Smooth muscle cell (in vitro differentiated cells): ENCODE data around the gene EPM2A. TPM values are rescaled to one million over a fixed set of nuclear protein-coding genes. Genes with fewer than 3 reads are reported as not detected.

Experiments used
- DNase-seq: peaks from one replicate; lab custom pipeline; 2025; ENCODE audit not compliant: unreplicated experiment; lab: John Stamatoyannopoulos, UW
- H2AFZ ChIP-seq: fragments of 200-600 bp; sonication (generic); 2 replicates; pipeline ENCODE4 v1.6.0; 2016; ENCODE audit warnings: antibody characterized with exemption, low read depth, mild to moderate bottlenecking
- H3F3A ChIP-seq: fragments of 200-600 bp; sonication (generic); 2 replicates; pipeline ENCODE4 v1.6.0; 2017; ENCODE audit warnings: antibody characterized with exemption, low read depth
- H3K27ac ChIP-seq: fragments of 200-600 bp; sonication (generic); 2 replicates; pipeline ENCODE4 v1.5.1; 2016; ENCODE audit warnings: low read depth, mild to moderate bottlenecking
- H3K27me3 ChIP-seq: fragments of 200-600 bp; sonication (generic); 2 replicates; pipeline ENCODE4 v1.6.1; 2016; ENCODE audit warnings: low read depth, mild to moderate bottlenecking
- H3K36me3 ChIP-seq: fragments of 200-600 bp; sonication (generic); 2 replicates; pipeline ENCODE4 v1.5.1; 2016; ENCODE audit warnings: low read depth
- H3K4me1 ChIP-seq: fragments of 200-600 bp; sonication (generic); 2 replicates; pipeline ENCODE4 v1.5.1; 2016; ENCODE audit warnings: low read depth
- H3K4me2 ChIP-seq: fragments of 200-600 bp; sonication (generic); 2 replicates; pipeline ENCODE4 v1.6.0; 2016; ENCODE audit warnings: mild to moderate bottlenecking
- H3K4me3 ChIP-seq: fragments of 200-600 bp; sonication (generic); 2 replicates; pipeline ENCODE4 v1.5.1; 2016; ENCODE audit warnings: mild to moderate bottlenecking
- H3K79me2 ChIP-seq: fragments of 200-600 bp; sonication (generic); 2 replicates; pipeline ENCODE4 v1.6.0; 2016; ENCODE audit warnings: low read depth, mild to moderate bottlenecking
- H3K9ac ChIP-seq: fragments of 200-600 bp; sonication (generic); 2 replicates; pipeline ENCODE4 v1.6.0; 2016; ENCODE audit warnings: low read depth
- H3K9me3 ChIP-seq: fragments of 200-600 bp; sonication (generic); replicated peaks from 2 replicates; pipeline ENCODE4 v1.5.1; 2016; ENCODE audit warnings: low read depth
- H4K20me1 ChIP-seq: fragments of 200-600 bp; sonication (generic); 2 replicates; pipeline ENCODE4 v1.6.0; 2016; ENCODE audit warnings: low read depth
- CTCF ChIP-seq: fragments of 200-600 bp; sonication (generic); IDR thresholded peaks from 2 replicates; pipeline ENCODE4 v1.5.1; 2017; ENCODE audit warnings: borderline replicate concordance, mild to moderate bottlenecking, antibody characterized with exemption; ENCODE audit not compliant: insufficient read depth, poor library complexity, severe bottlenecking
- WGBS: methylation state at CpG from one replicate; pipeline ENCODE4 v1.1.7; 2016; ENCODE audit warnings: low lambda C conversion rate; 5-methylcytosine and 5-hydroxymethylcytosine counted together
- polyA plus RNA-seq: library from polyadenylated mRNA; unstranded; fragments of >200 nt; fragmentation: Nextera tagmentation; extraction: Ambion mirVana; gene quantifications from 2 replicates; pipeline ENCODE4 v1.2.1, GENCODE V29; 2016
- total RNA-seq: library from RNA; depleted of rRNA; stranded (reverse); fragments of >200 nt; gene quantifications from 2 replicates; pipeline ENCODE4 v1.2.3, GENCODE V29; 2014

EPM2A gene
- 5.1 and 5.3 TPM in 2 replicates for total RNA-seq
- polyA plus RNA-seq = 2.0 and 2.8 TPM in 2 replicates

DNA sequence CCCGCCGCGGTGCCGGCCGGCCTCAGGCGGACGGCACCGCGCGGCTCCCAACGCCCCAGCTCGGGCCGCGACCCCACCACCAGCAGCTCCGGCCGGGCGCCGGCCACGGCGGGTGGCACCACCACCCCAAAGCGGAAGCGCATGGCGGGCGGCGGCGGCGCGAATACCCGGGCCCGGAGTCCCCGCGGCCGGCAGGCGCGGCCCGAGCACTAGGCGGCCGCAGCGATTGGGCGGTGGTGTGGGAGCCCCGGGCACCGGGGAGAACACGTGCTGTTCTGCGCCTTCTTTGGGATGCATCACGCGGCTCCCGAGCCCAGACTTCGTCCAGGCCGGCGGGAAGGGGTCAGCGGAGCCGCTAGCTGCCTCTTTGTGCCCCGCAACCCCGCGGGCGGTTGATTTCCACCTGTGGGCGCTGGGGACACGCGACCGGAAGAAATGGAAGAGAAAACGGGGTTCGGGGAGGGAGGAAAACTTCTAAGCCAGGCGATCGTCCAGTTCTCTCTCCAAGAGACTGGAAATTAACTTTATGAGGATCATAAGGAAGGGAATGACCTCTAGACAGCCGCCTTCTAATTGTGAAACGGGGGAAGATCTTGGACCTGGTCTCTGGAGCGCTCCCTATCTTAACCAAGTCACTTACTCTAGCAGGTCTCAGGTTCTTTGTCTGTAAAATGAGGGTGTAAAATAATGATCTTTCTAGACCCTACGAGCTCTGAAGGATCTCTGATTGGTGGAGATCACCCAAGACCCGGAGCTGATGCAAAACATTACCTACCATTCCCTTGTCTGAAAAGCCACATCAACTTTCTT is at the start of gene EPM2A:
EPM2A (minus strand) TSS at position 165 of the 810 bp plus-strand sequence; CDS start at position 143, 22 bp downstream.
- Histone ChIP-seq H3K4me3 (peak within 1 kb of the TSS; percentile 66), H2AFZ (peak within 1 kb of the TSS; percentile 94), H3F3A (peaks cover 14% of the 10 kb centered on the region), H4K20me1 (no peaks in the 10 kb centered on the region), H3K27me3 (no peaks in the 10 kb centered on the region), H3K9ac (peak within 1 kb of the TSS; percentile 81), H3K36me3 (no peaks in the 10 kb centered on the region), H3K79me2 (no peaks in the 10 kb centered on the region), H3K27ac (peak within 1 kb of the TSS; percentile 89), H3K9me3 (no peaks in the 10 kb centered on the region), H3K4me1 (peaks cover 19% of the 10 kb centered on the region), H3K4me2 (peak within 1 kb of the TSS; percentile 90)
- 2% methylated on average over 69 of the region's 69 CpGs for WGBS
- DNase-seq = peak; percentile 79
- TF ChIP-seq CTCF = no peak

- H3K27me3 ChIP-seq = no peaks in the 10 kb centered on the region
- WGBS = 100% methylated on average over 1 of the region's 1 CpG
These were observed 49.4 kb upstream of the EPM2A start for GRCh38 chr6:145784683-145785082.

GRCh38 chr6:145783796-145784195 is 48.5 kb upstream of the EPM2A start:
- DNase-seq = no peak
- no peaks in the 10 kb centered on the region for H3K9me3 ChIP-seq
- H3K36me3 ChIP-seq = no peaks in the 10 kb centered on the region
- no peaks in the 10 kb centered on the region for H3K27me3 ChIP-seq
- H3K4me2 ChIP-seq = no peak overlapping the region
- H3K79me2 ChIP-seq = no peaks in the 10 kb centered on the region
- H3K9ac ChIP-seq = no peak overlapping the region
- no peak overlapping the region for H3K27ac ChIP-seq
- H3K4me1 ChIP-seq = no peaks in the 10 kb centered on the region
- TF ChIP-seq CTCF = no peak
- H3F3A ChIP-seq = no peaks in the 10 kb centered on the region
- no peaks in the 10 kb centered on the region for H4K20me1 ChIP-seq
- 95% methylated on average over 5 of the region's 5 CpGs for WGBS
- no peak overlapping the region for H3K4me3 ChIP-seq
- no peak overlapping the region for H2AFZ ChIP-seq

More at GRCh38 chr6:145784683-145785082, 49.4 kb upstream of the EPM2A start:
- Histone ChIP-seq H3F3A (no peaks in the 10 kb centered on the region), H3K9ac (no peak overlapping the region), H3K4me1 (no peaks in the 10 kb centered on the region), H3K4me3 (no peak overlapping the region), H3K9me3 (no peaks in the 10 kb centered on the region), H4K20me1 (no peaks in the 10 kb centered on the region), H2AFZ (no peak overlapping the region), H3K79me2 (no peaks in the 10 kb centered on the region), H3K4me2 (no peak overlapping the region), H3K36me3 (no peaks in the 10 kb centered on the region), H3K27ac (no peak overlapping the region)
- no peak for DNase-seq
- TF ChIP-seq CTCF = no peak
